Peyer's patch (tissue), 4 donors: ENCODE measurements around the gene PLCB2. TPM values are rescaled to one million over a fixed set of nuclear protein-coding genes. Genes with fewer than 3 reads are reported as not detected.

Experiments
- DNase-seq, 3 donors: peaks; one replicate each; pipeline ENCODE4 v3.0.0-alpha.2; 2017 to 2019
- H3K27ac ChIP-seq, 4 donors: fragments of 200-600 bp; sonication (generic); one replicate each; pipeline ENCODE4 v1.5.1; 2016 to 2019
- H3K27me3 ChIP-seq, 2 donors: fragments of 200-600 bp; sonication (generic); one replicate each; pipeline ENCODE4 v1.5.1; 2019
- H3K36me3 ChIP-seq, 3 donors: fragments of 200-600 bp; sonication (generic); one replicate each; pipeline ENCODE4 v1.5.1; 2016 to 2019
- H3K4me1 ChIP-seq, 4 donors: fragments of 200-600 bp; sonication (generic); one replicate each; pipeline ENCODE4 v1.5.1; 2016 to 2019
- H3K4me3 ChIP-seq, 4 donors: fragments of 200-600 bp; sonication (generic); 1 replicate in 3 of 4; 2 replicates in 1 of 4; pipeline ENCODE4 v1.5.1; 2016 to 2019; ENCODE audit warnings: mild to moderate bottlenecking in 1 of 4
- H3K9me3 ChIP-seq, 4 donors: fragments of 200-600 bp; sonication (generic); one replicate each; pipeline ENCODE4 v1.5.1; 2016 to 2019; ENCODE audit warnings: mild to moderate bottlenecking in 1 of 4
- POLR2A ChIP-seq, 2 donors: fragments of 450-650 bp; IDR thresholded peaks; one replicate each; pipeline ENCODE4 v1.5.1; 2017; ENCODE audit warnings: antibody characterized with exemption in 2 of 2, mild to moderate bottlenecking in 2 of 2, moderate library complexity in 2 of 2
- total RNA-seq, 4 donors: library from RNA; depleted of rRNA; stranded (reverse); fragments of >200 nt; gene quantifications; one replicate each; pipeline ENCODE4 v1.1.0, GENCODE V29; 2016
- TF ChIP-seq, protein P1 (sequence below), 6 experiments: fragments of 450-650 bp in 4 of 6; fragments of 200-600 bp in 2 of 6; sonication (generic) in 1 of 6; IDR thresholded peaks; one replicate each; pipeline ENCODE4 v1.5.1; 2017 to 2019; ENCODE audit warnings: antibody characterized with exemption in 6 of 6, mild to moderate bottlenecking in 3 of 6, moderate library complexity in 1 of 6

PLCB2 gene
- total RNA-seq, 4 donors from 2014 or later: 12.3 to 101 (median 15.7) TPM

DNA sequence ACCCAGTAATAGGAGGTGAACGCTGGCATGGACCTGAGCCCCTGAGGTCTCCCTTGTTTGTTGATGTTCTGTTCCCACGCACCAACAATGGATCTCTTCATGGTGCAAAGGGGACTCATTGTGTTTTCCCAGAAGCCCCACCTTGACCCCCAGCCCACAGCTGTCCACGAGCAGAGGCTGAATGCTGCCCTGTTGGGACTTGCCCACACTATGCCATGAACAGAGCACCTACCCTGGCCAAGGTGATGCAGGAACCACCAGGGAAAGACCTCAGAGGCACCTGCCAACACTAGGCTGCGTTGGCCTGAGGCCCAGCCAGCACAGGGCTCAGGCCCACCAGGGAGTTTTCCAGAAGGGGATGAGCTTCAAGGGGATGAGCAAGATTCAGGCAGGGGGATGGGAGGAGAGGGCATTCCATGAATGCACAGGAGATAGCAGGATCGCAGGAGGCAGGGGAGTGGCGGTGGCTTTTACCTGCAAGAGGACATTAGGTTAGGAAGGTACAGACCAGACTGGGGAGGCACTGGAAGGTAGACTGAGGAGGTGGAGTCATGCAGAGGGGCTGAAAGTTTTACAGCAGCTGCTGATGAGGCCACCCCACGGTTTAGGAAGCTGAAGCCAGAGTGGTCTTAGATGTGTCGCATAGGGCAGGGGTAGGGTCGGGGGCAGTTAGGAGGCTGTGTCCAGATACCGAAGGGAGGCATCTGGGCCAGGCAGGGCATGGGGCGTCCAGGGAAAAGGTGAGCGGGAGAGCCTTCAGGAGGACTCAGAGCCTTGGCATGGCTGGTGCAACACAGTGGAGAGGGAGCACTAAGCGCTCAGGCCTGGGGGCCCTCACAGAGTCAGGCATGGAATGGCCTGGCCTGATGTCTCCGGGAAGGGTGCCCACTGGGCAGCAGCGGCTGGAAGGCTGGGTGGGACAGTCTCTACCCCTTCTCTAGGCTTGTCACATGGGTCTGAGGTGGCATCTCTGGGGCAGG is 39.1 kb upstream of the PLCB2 start:
- peaks cover 0 to 55% (median 6%) of the 10 kb centered on the region in 4 donors for H3K4me1 ChIP-seq
- DNase-seq: peak in 2 of 3 donors; percentile 55 to 59
- no peaks in the 10 kb centered on the region for H3K27me3 ChIP-seq
- H3K36me3 ChIP-seq: no peaks in the 10 kb centered on the region
- H3K4me3 ChIP-seq: peak overlapping the region in 2 of 4 donors; percentile 7 to 20
- peak overlapping the region in 3 of 4 donors; percentile 90 to 99 (median 96) for H3K27ac ChIP-seq
- no peaks in the 10 kb centered on the region for H3K9me3 ChIP-seq
- TF ChIP-seq, protein P1, sequence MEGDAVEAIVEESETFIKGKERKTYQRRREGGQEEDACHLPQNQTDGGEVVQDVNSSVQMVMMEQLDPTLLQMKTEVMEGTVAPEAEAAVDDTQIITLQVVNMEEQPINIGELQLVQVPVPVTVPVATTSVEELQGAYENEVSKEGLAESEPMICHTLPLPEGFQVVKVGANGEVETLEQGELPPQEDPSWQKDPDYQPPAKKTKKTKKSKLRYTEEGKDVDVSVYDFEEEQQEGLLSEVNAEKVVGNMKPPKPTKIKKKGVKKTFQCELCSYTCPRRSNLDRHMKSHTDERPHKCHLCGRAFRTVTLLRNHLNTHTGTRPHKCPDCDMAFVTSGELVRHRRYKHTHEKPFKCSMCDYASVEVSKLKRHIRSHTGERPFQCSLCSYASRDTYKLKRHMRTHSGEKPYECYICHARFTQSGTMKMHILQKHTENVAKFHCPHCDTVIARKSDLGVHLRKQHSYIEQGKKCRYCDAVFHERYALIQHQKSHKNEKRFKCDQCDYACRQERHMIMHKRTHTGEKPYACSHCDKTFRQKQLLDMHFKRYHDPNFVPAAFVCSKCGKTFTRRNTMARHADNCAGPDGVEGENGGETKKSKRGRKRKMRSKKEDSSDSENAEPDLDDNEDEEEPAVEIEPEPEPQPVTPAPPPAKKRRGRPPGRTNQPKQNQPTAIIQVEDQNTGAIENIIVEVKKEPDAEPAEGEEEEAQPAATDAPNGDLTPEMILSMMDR (IDR thresholded peaks at IDR 0.05): no peak
- no peak for TF ChIP-seq POLR2A (IDR thresholded peaks at IDR 0.05)

DNA sequence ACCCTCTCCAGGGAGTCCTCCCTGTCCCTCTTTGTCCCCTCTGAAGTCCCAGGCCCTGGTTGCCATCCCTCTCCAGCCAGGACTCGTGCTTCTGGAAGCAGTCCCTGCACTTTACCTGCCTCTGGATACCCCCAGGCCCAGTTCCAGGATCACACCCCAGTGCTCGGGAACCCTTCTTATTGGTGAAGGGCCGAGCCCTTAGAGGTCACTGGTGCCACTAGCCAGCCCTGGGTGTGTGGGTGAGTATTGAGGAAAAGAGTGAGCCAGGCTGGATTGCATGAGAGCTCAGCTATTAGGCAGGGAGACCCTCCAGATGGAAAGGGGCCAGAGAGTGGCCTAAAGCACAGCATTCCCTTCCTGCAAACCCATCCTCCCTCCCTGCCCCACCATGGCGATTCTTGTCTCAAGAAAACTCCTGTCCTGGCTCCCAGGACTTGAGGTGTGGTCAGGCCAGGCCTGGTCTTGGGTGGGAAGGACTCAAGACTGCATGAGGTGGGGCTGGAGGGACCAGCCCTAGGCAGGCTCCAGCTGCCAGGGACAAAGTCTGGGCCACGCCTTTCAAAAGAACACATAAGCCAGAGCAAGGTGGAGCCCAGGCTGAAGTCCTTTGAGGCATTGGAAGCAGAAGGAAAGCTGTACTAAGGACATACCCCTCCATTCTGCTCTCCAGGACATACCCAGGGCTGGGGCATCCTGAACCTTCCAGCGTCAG is 38.3 kb upstream of the PLCB2 start:
- Histone ChIP-seq H3K27ac (peak overlapping the region in 3 of 4 donors; percentile 90 to 99 (median 96)), H3K9me3 (no peaks in the 10 kb centered on the region), H3K36me3 (no peaks in the 10 kb centered on the region), H3K4me3 (peak overlapping the region in 2 of 4 donors; percentile 15 to 31), H3K27me3 (no peaks in the 10 kb centered on the region), H3K4me1 (peaks cover 0 to 64% (median 6%) of the 10 kb centered on the region in 4 donors)
- peak in 2 of 3 donors; percentile 91 to 92 for DNase-seq
- TF ChIP-seq POLR2A (IDR thresholded peaks at IDR 0.05): peak; percentile 89 to 95
- TF ChIP-seq, protein P1 (IDR thresholded peaks at IDR 0.05): no peak

DNA sequence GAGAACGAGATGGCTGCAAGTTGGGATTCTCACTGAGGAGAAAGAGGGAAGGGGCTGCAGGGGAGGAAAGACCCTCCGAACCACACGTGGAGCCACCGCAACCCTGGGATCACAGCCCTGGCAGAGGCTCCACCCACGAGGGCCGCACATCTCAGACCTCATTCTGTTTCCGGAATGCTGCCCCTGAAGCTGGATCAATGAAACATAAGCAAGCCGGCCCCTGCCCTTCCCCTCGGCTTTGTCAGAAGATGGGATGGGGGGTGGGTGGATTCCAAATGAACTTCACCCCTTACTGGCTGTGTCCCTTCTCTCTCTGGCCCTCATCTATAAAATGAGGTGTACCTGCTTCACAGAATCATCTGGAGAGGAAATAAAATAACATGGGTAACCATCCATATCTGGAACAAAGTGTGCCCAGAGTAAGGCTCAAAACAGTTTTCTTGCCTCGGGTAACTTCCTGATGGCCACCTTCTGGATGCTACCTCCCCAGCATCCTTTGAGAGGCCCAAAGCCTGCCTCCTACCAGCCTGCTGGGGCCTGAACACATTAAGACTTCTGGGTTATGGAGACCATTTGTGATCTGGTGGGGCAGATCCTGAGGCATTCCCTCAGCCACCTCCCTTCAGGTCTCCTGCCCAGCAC is 37.6 kb upstream of the PLCB2 start:
- Histone ChIP-seq H3K36me3 (no peaks in the 10 kb centered on the region), H3K9me3 (no peaks in the 10 kb centered on the region), H3K27me3 (no peaks in the 10 kb centered on the region), H3K4me1 (peaks cover 0 to 68% (median 6%) of the 10 kb centered on the region in 4 donors), H3K27ac (peak overlapping the region in 3 of 4 donors; percentile 90 to 99 (median 96)), H3K4me3 (peak overlapping the region in 2 of 4 donors; percentile 30 to 31)
- DNase-seq: peak in 1 of 3 donors; percentile 55
- TF ChIP-seq, protein P1 (IDR thresholded peaks at IDR 0.05): no peak
- no peak for TF ChIP-seq POLR2A (IDR thresholded peaks at IDR 0.05)

DNA sequence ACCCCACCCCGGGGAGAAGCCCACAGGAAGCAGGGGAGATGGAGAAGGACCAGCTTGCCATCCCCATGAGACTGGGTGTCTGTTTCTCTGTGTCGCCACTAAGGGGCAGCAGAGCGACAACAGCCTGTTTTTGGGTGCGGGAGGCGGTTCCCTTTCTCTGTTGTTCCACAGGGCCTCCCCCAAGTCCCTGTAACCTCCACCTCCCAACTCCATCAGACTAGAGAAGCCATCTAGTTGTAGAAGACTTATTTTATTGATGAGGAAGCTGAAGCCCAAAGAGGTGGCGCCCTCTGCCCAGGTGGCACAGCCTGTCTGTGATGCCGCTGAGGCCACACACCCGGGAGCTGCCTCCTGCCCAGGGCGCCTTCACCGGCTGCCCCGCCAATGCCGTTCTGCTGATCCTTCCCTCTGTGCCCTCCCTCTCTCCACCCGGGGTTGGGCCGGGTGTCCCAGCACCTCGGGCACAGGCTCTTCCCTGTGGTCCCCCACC is 36.9 kb upstream of the PLCB2 start:
- peaks cover 0 to 71% (median 7%) of the 10 kb centered on the region in 4 donors for H3K4me1 ChIP-seq
- peak; percentile 62 to 84 (median 83) for DNase-seq
- peak overlapping the region in 3 of 4 donors; percentile 90 to 99 (median 96) for H3K27ac ChIP-seq

More for the DNA sequence above, 36.9 kb upstream of the PLCB2 start:
- TF ChIP-seq POLR2A (IDR thresholded peaks at IDR 0.05): peak; percentile 41 to 52
- TF ChIP-seq, protein P1 (IDR thresholded peaks at IDR 0.05): peak; percentile 37 to 91 (median 86)
- Histone ChIP-seq H3K9me3 (no peaks in the 10 kb centered on the region), H3K27me3 (no peaks in the 10 kb centered on the region), H3K36me3 (no peaks in the 10 kb centered on the region), H3K4me3 (peak overlapping the region in 2 of 4 donors; percentile 30 to 31)
